ENCODE data around the gene KCNJ12.

Gene KCNJ12

DNA sequence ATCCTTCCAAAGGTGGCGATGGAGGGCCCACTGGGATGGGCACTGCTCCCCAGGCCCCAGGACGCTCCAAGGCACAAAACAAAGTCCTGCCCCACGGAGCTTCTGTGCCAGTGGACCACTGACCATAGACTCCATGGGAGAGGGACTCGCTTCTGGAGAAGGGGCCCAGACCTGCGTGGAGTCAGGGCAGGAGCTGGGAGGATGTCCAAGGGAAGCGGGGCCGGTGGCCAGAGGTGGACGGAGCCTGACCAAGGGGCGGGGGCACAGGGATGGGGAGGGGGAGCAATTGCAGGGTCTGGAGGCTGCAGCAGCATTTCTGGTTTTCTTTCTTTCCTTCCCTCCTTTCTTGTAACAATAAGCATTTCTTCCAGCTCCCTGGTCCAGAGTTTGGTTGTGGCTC lies 14.1 kb downstream of the KCNJ12 start:
- TF ChIP-seq, protein P1, sequence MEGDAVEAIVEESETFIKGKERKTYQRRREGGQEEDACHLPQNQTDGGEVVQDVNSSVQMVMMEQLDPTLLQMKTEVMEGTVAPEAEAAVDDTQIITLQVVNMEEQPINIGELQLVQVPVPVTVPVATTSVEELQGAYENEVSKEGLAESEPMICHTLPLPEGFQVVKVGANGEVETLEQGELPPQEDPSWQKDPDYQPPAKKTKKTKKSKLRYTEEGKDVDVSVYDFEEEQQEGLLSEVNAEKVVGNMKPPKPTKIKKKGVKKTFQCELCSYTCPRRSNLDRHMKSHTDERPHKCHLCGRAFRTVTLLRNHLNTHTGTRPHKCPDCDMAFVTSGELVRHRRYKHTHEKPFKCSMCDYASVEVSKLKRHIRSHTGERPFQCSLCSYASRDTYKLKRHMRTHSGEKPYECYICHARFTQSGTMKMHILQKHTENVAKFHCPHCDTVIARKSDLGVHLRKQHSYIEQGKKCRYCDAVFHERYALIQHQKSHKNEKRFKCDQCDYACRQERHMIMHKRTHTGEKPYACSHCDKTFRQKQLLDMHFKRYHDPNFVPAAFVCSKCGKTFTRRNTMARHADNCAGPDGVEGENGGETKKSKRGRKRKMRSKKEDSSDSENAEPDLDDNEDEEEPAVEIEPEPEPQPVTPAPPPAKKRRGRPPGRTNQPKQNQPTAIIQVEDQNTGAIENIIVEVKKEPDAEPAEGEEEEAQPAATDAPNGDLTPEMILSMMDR (conservative IDR thresholded peaks at IDR 0.05; ENCODE audit: control insufficient read depth, insufficient read depth, low read depth, low read length): no peak
- DNase-seq (ENCODE audit: low read depth): no peak
- H3K4me3 ChIP-seq (ENCODE audit: control insufficient read depth, low read depth, low read length): no peak overlapping the region

DNA sequence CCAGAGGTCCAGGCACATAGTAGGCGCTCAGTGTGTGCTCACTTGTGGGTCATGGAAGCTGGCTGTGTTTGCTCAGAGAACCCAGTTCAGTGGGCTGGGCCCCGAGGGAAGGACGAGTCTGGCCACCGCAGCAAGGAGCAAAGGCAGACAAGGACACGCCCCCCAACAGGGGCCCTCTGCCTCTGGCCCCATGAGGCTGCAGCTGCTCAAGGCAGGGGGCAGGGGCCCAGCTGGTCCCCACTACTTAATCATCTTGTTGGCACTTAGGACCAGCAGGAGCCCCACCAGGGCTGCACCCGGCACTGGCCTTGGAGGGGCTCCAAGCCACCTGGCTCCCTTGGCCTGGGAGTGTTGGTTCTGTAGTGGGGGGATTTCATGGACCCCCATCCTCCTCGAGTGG lies 16.1 kb downstream of the KCNJ12 start:
- no peak for DNase-seq (ENCODE audit: low read depth)
- TF ChIP-seq, protein P1 (conservative IDR thresholded peaks at IDR 0.05; ENCODE audit: control insufficient read depth, insufficient read depth, low read depth, low read length): no peak
- no peak overlapping the region for H3K4me3 ChIP-seq (ENCODE audit: control insufficient read depth, low read depth, low read length)

- peak; percentile 59 for DNase-seq (ENCODE audit: low read depth)
- TF ChIP-seq, protein P1 (conservative IDR thresholded peaks at IDR 0.05; ENCODE audit: control insufficient read depth, insufficient read depth, low read depth, low read length): no peak
- no peak overlapping the region for H3K4me3 ChIP-seq (ENCODE audit: control insufficient read depth, low read depth, low read length)
These were observed 18.1 kb downstream of the KCNJ12 start for GRCh38 chr17:21394265-21394664.

- no peak for DNase-seq (ENCODE audit: low read depth)
- TF ChIP-seq, protein P1 (conservative IDR thresholded peaks at IDR 0.05; ENCODE audit: control insufficient read depth, insufficient read depth, low read depth, low read length): no peak
- H3K4me3 ChIP-seq (ENCODE audit: control insufficient read depth, low read depth, low read length): no peak overlapping the region
These were observed 19.6 kb downstream of the KCNJ12 start for GRCh38 chr17:21395764-21396163.

DNA sequence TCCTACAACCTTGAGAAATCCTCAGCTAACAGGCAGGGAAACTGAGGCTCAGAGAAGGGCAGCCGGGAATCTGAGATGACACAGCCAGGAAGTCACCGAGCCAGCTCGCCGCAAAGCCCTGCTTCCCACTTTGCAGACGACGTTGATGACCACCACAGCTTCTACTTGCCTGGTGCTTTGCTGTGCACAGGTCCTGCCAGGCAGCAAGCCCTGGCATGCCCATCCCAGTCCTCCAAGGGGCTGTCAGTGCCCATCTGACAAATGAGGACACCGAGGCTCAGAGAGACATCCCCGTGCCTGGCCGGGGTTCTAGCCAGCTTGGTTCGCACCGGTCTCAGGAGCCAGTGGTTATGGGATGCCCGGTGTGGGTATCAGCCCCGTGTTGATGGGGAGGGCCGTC lies 20.1 kb downstream of the KCNJ12 start:
- TF ChIP-seq, protein P1 (conservative IDR thresholded peaks at IDR 0.05; ENCODE audit: control insufficient read depth, insufficient read depth, low read depth, low read length): no peak
- H3K4me3 ChIP-seq (ENCODE audit: control insufficient read depth, low read depth, low read length): no peak overlapping the region
- no peak for DNase-seq (ENCODE audit: low read depth)

- TF ChIP-seq, protein P1 (conservative IDR thresholded peaks at IDR 0.05; ENCODE audit: control insufficient read depth, insufficient read depth, low read depth, low read length): no peak
- no peak overlapping the region for H3K4me3 ChIP-seq (ENCODE audit: control insufficient read depth, low read depth, low read length)
- peak; percentile 71 for DNase-seq (ENCODE audit: low read depth)
These were observed 21.4 kb downstream of the KCNJ12 start for GRCh38 chr17:21397341-21398190.

All from fibroblast of mammary gland (primary cell).